KOPT-K1 (cell line): ENCODE measurements around the gene CCNI.

ENCODE experiments used
- H3K27ac ChIP-seq: fragments of 200-600 bp; sonication (generic); 2 replicates; pipeline ENCODE4 v1.5.1; 2016; ENCODE audit warnings: antibody characterized with exemption, mild to moderate bottlenecking, low read depth, low read length; ENCODE audit not compliant: poor library complexity, severe bottlenecking
- H3K36me3 ChIP-seq: fragments of 200-600 bp; sonication (generic); 2 replicates; pipeline ENCODE4 v1.5.1; 2017; ENCODE audit warnings: antibody characterized with exemption, mild to moderate bottlenecking, low read length, moderate library complexity; ENCODE audit not compliant: insufficient read depth
- H3K9me3 ChIP-seq: fragments of 200-600 bp; sonication (generic); 2 replicates; pipeline ENCODE4 v1.5.1; 2017; ENCODE audit warnings: antibody characterized with exemption, low read length, mild to moderate bottlenecking; ENCODE audit not compliant: insufficient read depth, poor library complexity, severe bottlenecking

The CCNI gene

DNA sequence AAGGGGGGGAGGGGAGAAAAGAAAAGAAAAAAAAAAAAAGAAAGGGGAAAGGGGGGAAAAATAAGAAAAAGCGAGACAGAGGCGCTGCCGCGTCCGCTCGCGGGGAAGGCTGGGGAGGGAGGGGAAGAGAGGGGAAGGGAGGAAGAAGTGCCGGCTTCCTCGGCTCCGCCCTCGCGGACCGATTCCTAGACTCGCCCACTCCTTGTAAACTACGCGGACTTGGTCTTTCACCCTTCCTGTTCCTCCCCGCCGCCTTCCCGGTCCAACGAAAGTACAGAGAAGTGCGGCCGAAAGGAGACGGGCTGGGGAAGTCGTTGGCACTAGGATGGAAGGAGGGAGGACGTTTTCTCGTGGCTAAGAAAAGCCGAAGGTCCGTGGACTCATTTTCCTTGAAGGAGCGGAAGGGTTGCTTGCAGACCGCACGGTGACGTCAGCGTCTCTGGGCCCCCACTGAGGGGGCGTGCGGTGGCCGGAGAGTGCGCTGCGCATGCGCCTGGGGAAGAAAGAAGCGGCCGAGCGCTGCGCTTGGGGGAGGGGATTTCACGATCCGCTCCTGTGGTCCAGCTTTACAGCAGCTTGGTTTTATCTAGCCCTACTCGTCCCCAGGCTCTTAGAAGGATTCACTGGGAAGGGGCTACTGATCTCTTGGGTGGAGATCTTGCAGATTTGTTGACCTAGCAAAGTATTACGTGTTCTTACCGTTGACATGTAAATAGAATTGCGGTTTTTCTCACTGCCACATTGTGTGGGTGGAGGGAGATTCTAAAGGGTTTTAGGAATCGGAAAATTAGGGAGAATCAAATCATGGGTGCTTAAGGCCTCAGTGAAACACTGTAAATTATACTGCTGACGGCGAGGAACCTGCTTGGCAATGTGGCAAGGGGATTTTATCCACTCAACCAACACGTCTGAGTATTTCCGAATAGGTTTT, at the start of gene CCNI:
CCNI (minus strand) TSS at position 121 of the 931 bp plus-strand sequence. CDS start 9,627 bp downstream, outside the sequence.
- Histone ChIP-seq H3K27ac (peak within 1 kb of the TSS; percentile 99), H3K36me3 (no peaks in the 10 kb centered on the region), H3K9me3 (no peaks in the 10 kb centered on the region)

- Histone ChIP-seq H3K36me3 (no peaks in the 10 kb centered on the region), H3K9me3 (no peaks in the 10 kb centered on the region), H3K27ac (no peak overlapping the region)
Observed at GRCh38 chr4:77124576-77124975, 48.8 kb upstream of the CCNI start.

DNA sequence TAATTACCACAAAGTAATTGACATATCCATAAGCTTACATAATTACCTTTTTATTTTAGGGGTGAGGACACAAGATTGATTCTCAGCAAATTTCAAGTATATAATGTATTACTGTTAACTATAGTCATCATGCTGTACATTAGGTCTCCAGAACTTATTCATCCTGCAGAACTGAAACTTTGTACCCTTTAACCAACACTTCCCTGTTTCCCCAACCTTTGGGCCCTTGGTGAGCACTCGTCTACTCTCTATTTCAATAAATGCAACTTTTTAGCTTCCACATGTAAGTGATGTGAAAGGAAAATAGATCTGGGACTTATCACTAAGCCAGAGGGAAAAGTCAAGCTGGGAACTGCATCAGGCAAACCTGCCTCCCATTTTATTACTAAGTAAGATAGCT, 47.6 kb upstream of the CCNI start:
- Histone ChIP-seq H3K9me3 (no peaks in the 10 kb centered on the region), H3K27ac (no peak overlapping the region), H3K36me3 (no peaks in the 10 kb centered on the region)

DNA sequence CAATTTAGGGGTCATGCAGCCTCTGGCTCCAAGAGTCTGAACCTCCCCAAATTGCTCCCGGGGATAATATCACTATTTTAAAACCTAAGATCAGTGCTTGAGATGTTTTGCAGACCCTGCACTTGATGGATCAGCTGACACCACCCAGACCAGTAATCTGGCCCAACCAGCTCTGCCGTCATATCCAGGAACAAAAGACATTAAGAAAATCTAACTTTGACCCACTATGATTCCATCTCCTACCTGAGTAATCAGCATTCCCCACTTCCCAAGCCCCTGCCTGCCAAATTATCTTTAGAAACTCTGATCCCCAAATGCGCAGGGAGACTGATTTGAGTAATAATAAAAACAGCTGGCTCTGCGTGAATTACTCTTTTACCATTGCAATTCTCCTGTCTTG, 46.9 kb upstream of the CCNI start:
- H3K36me3 ChIP-seq: no peaks in the 10 kb centered on the region
- no peak overlapping the region for H3K27ac ChIP-seq
- no peaks in the 10 kb centered on the region for H3K9me3 ChIP-seq

- Histone ChIP-seq H3K9me3 (no peaks in the 10 kb centered on the region), H3K36me3 (no peaks in the 10 kb centered on the region), H3K27ac (no peak overlapping the region)
Observed at GRCh38 chr4:77121736-77122240, 46.0 kb upstream of the CCNI start.

GRCh38 chr4:77120886-77121508, 45.2 kb upstream of the CCNI start:
- Histone ChIP-seq H3K36me3 (no peaks in the 10 kb centered on the region), H3K27ac (no peak overlapping the region), H3K9me3 (no peaks in the 10 kb centered on the region)

DNA sequence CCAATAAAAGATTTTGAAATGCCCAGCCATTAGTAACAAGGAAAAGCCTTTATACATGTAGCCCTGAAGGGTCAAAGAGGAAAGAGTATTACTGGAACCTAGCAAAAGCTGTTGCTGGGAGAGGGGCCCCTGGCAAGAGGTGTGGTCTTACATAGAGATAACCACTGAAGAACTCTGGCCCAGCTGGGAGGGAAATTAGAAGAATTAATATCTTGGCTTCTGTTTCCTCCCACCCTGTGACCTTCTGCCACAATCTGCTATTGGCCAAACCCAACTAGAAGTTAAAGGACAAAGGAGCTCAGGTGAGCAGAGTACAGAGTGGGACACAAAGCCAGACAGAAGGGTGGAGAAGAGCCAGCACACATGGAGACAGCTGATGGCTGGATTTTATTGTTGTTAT, 41.9 kb upstream of the CCNI start:
- Histone ChIP-seq H3K9me3 (no peaks in the 10 kb centered on the region), H3K36me3 (no peaks in the 10 kb centered on the region), H3K27ac (no peak overlapping the region)

DNA sequence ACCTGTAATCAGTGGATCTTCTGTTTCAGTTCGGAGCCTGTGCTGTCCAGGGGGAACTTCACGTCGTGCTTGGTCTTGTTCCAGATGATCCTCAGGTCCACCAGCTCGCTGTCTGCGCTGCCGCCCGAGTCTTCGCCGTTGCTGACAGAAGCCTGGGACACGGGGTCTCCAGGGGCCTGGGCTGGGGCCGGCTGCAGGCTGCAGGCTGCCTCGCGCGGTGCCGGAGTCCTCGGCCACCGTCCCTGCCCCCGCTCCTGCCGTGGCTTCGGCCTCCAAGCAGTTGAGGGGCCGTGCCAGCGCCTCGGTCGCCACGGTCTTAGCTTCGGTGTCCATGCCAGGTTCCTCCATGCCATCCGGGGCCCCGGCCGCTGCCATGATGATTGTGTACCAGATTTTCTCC, 37.3 kb upstream of the CCNI start:
- Histone ChIP-seq H3K36me3 (no peaks in the 10 kb centered on the region), H3K9me3 (no peaks in the 10 kb centered on the region), H3K27ac (no peak overlapping the region)

- Histone ChIP-seq H3K27ac (no peak overlapping the region), H3K36me3 (no peaks in the 10 kb centered on the region), H3K9me3 (no peaks in the 10 kb centered on the region)
Observed at GRCh38 chr4:77110730-77111129, 34.9 kb upstream of the CCNI start.

GRCh38 chr4:77104791-77105540, 29.2 kb upstream of the CCNI start:
- H3K9me3 ChIP-seq: no peaks in the 10 kb centered on the region
- H3K27ac ChIP-seq: no peak overlapping the region
- no peaks in the 10 kb centered on the region for H3K36me3 ChIP-seq

GRCh38 chr4:77104388-77104787, 28.6 kb upstream of the CCNI start:
- Histone ChIP-seq H3K36me3 (no peaks in the 10 kb centered on the region), H3K27ac (no peak overlapping the region), H3K9me3 (no peaks in the 10 kb centered on the region)

DNA sequence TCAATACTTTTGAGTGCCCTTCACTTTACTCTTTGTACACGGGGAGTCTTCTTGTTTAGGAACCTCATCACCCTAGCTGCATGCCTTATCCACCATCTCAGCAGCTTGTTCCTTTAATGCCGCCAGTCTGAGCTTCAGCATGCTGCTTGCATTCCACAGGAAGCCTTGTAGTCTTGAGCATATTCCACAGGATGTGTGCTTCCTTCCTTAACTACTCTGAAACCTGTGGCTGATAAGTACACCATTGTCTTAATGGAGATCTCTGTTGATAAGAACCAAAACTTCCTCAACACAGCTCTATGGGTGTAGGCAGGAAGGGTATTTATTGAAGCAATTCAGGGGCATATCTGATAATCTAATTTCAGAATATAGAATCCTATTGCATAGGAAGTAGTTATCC, 24.4 kb upstream of the CCNI start:
- Histone ChIP-seq H3K27ac (no peak overlapping the region), H3K9me3 (no peaks in the 10 kb centered on the region), H3K36me3 (no peaks in the 10 kb centered on the region)

GRCh38 chr4:77097611-77098010, 21.8 kb upstream of the CCNI start:
- no peaks in the 10 kb centered on the region for H3K36me3 ChIP-seq

DNA sequence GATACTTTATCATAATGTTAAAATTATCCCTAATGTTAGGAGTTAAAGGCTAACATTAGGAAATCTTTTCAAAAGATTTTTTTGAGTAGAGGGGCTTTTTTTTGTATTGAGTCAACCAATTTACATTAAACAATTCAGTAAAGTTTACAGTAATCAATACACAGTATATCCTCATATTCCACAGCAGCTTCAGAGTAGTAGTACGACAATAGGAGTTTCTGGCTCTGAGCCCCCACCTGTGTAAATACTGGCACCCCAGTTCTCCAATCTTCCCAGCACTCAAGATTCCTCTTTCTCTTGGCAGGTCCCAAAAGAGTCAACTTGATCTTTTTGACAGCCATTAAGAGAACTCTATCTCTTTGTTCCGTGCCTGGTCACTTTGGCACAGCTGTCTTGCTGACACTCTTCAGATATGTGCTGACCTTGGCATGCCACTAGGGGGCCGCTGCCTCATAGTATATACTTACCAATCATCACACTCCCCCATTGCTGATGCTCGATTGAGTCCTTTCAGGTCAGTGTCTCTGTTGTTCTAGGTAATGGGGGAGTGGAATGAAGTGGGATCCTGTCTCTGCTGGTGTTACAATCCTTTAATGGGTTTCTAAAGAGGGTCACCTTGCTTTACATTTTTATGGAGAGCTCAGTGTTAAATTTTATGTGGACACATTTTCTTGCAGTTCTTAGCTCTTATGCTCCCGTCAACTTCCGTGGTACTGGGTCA, 19.5 kb upstream of the CCNI start:
- Histone ChIP-seq H3K36me3 (no peaks in the 10 kb centered on the region), H3K27ac (no peak overlapping the region), H3K9me3 (no peaks in the 10 kb centered on the region)

More at GRCh38 chr4:77097611-77098010, 21.8 kb upstream of the CCNI start:
- Histone ChIP-seq H3K27ac (no peak overlapping the region), H3K9me3 (no peaks in the 10 kb centered on the region)
